Suprapubic skin (tissue), 4 donors: ENCODE results near the gene SLC6A19. TPM values are rescaled to one million over a fixed set of nuclear protein-coding genes. Genes with fewer than 3 reads are reported as not detected.

Experiments
- DNase-seq, 2 donors: peaks; one replicate each; pipeline ENCODE4 v3.0.0-alpha.2; 2019; ENCODE audit warnings: low spot score in 2 of 2
- H3K27ac ChIP-seq: fragments of 200-600 bp; sonication (generic); one replicate; pipeline ENCODE4 v1.5.1; 2019
- H3K27me3 ChIP-seq: fragments of 200-600 bp; sonication (generic); one replicate; pipeline ENCODE4 v1.5.1; 2019
- H3K36me3 ChIP-seq: fragments of 200-600 bp; sonication (generic); one replicate; pipeline ENCODE4 v1.5.1; 2019
- H3K4me1 ChIP-seq: fragments of 200-600 bp; sonication (generic); one replicate; pipeline ENCODE4 v1.5.1; 2019
- H3K4me3 ChIP-seq: fragments of 200-600 bp; sonication (generic); one replicate; pipeline ENCODE4 v1.5.1; 2019; ENCODE audit warnings: mild to moderate bottlenecking
- H3K9me3 ChIP-seq: fragments of 200-600 bp; sonication (generic); one replicate; pipeline ENCODE4 v1.5.1; 2019
- EP300 ChIP-seq: sonication (generic); formaldehyde crosslinking; IDR thresholded peaks from one replicate; pipeline ENCODE4 v1.6.1; 2017; ENCODE audit warnings: antibody characterized with exemption
- POLR2A ChIP-seq, 2 donors: fragments of 450-650 bp; IDR thresholded peaks; one replicate each; pipeline ENCODE4 v1.6.1; 2017; ENCODE audit warnings: antibody characterized with exemption in 2 of 2, mild to moderate bottlenecking in 2 of 2, moderate library complexity in 2 of 2
- POLR2AphosphoS5 ChIP-seq, 3 donors: sonication (generic); formaldehyde crosslinking; IDR thresholded peaks; one replicate each; pipeline ENCODE4 v1.6.1; 2017; ENCODE audit warnings: antibody characterized with exemption in 3 of 3
- WGBS: methylation state at CpG from one replicate; pipeline ENCODE4 v1.1.5; 2018; 5-methylcytosine and 5-hydroxymethylcytosine counted together
- total RNA-seq, 4 donors: library from RNA; depleted of rRNA; stranded (reverse); fragments of >200 nt; gene quantifications; one replicate each; pipeline ENCODE4 v1.1.0, GENCODE V29; 2016
- TF ChIP-seq, protein P1 (sequence below), 2 donors: fragments of 200-600 bp in 1 of 2; fragments of 450-650 bp in 1 of 2; sonication (generic) in 1 of 2; IDR thresholded peaks; one replicate each; pipeline ENCODE4 v1.5.1; 2016 to 2019; ENCODE audit warnings: antibody characterized with exemption in 2 of 2, mild to moderate bottlenecking in 1 of 2, moderate library complexity in 1 of 2

SLC6A19 gene
- total RNA-seq, 4 donors from 2014 or later: 0.23 TPM; not detected in 3

DNA sequence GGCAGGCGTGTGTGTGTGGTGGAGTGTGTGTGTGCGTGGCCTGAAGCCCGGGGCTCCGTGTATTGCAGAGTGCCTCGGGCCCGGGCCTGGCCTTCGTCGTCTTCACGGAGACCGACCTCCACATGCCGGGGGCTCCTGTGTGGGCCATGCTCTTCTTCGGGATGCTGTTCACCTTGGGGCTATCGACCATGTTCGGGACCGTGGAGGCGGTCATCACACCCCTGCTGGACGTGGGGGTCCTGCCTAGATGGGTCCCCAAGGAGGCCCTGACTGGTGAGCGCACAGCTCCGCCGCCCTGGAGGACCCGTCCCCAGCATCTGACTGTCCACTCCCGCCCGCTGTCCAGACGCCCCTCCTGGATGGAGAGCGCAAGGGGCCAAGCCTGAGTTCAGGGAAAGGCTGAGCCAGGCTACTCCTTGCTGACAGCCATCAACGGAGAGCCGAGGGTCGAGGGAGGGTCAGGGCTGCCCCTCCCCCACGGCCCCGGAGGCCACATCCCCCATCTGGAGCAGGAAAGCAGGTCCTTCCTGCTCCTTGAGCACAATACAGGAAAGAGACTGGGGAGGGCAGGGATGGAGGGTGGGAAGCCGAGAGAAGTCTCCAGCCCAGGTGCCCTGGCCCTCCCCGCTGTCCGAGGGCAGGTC, 42.2 kb downstream of the SLC6A19 start:
- H3K9me3 ChIP-seq: no peaks in the 10 kb centered on the region
- H3K36me3 ChIP-seq: no peaks in the 10 kb centered on the region
- H3K27me3 ChIP-seq: peaks cover 59% of the 10 kb centered on the region
- TF ChIP-seq POLR2AphosphoS5 (IDR thresholded peaks at IDR 0.05) (no peak), POLR2A (IDR thresholded peaks at IDR 0.05) (no peak), EP300 (no peak)
- TF ChIP-seq, protein P1, sequence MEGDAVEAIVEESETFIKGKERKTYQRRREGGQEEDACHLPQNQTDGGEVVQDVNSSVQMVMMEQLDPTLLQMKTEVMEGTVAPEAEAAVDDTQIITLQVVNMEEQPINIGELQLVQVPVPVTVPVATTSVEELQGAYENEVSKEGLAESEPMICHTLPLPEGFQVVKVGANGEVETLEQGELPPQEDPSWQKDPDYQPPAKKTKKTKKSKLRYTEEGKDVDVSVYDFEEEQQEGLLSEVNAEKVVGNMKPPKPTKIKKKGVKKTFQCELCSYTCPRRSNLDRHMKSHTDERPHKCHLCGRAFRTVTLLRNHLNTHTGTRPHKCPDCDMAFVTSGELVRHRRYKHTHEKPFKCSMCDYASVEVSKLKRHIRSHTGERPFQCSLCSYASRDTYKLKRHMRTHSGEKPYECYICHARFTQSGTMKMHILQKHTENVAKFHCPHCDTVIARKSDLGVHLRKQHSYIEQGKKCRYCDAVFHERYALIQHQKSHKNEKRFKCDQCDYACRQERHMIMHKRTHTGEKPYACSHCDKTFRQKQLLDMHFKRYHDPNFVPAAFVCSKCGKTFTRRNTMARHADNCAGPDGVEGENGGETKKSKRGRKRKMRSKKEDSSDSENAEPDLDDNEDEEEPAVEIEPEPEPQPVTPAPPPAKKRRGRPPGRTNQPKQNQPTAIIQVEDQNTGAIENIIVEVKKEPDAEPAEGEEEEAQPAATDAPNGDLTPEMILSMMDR (IDR thresholded peaks at IDR 0.05): no peak
- no peak overlapping the region for H3K4me3 ChIP-seq
- DNase-seq: no peak
- H3K27ac ChIP-seq: no peak overlapping the region
- 20% methylated on average over 1 of the region's 33 CpGs for WGBS
- H3K4me1 ChIP-seq: no peaks in the 10 kb centered on the region

DNA sequence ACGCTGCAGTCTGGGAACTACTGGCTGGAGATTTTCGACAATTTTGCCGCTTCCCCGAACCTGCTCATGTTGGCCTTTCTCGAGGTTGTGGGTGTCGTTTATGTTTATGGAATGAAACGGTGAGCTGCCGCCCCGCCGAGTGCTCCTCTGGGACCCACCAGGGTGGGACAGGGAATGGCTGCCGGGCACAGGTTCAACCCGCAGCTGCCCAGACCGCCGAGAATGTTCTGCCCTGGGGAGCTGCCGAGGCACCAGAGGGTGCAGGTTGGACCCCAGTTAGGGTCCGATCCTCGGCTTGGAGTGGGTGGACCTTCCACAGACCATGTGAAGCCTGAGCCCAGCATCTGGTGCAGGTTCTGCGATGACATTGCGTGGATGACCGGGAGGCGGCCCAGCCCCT, 42.9 kb downstream of the SLC6A19 start:
- peaks cover 60% of the 10 kb centered on the region for H3K27me3 ChIP-seq
- 64% methylated on average over 19 of the region's 21 CpGs for WGBS
- no peaks in the 10 kb centered on the region for H3K36me3 ChIP-seq
- H3K9me3 ChIP-seq: no peaks in the 10 kb centered on the region
- H3K4me3 ChIP-seq: no peak overlapping the region
- TF ChIP-seq EP300: no peak
- TF ChIP-seq POLR2A (IDR thresholded peaks at IDR 0.05): no peak
- TF ChIP-seq, protein P1 (IDR thresholded peaks at IDR 0.05): no peak
- TF ChIP-seq POLR2AphosphoS5 (IDR thresholded peaks at IDR 0.05): no peak
- H3K27ac ChIP-seq: no peak overlapping the region
- H3K4me1 ChIP-seq: no peaks in the 10 kb centered on the region
- DNase-seq: no peak

GRCh38 chr5:1244976-1245375, 43.6 kb downstream of the SLC6A19 start:
- Histone ChIP-seq H3K4me1 (no peaks in the 10 kb centered on the region), H3K27ac (no peak overlapping the region), H3K27me3 (peaks cover 66% of the 10 kb centered on the region), H3K4me3 (no peak overlapping the region), H3K36me3 (no peaks in the 10 kb centered on the region), H3K9me3 (no peaks in the 10 kb centered on the region)
- 80% methylated on average over 1 of the region's 10 CpGs for WGBS
- no peak for DNase-seq
- no peak for TF ChIP-seq POLR2A (IDR thresholded peaks at IDR 0.05)
- TF ChIP-seq, protein P1 (IDR thresholded peaks at IDR 0.05): no peak
- TF ChIP-seq POLR2AphosphoS5 (IDR thresholded peaks at IDR 0.05): no peak
- TF ChIP-seq EP300: no peak

GRCh38 chr5:1245905-1246576, 44.6 kb downstream of the SLC6A19 start:
- no CpG with 5 or more reads among the region's 58 CpGs for whole genome bisulfite sequencing
- Histone ChIP-seq H3K4me1 (no peaks in the 10 kb centered on the region), H3K9me3 (no peaks in the 10 kb centered on the region), H3K4me3 (no peak overlapping the region), H3K27ac (no peak overlapping the region), H3K36me3 (no peaks in the 10 kb centered on the region), H3K27me3 (peaks cover 71% of the 10 kb centered on the region)
- no peak for DNase-seq
- TF ChIP-seq POLR2A (IDR thresholded peaks at IDR 0.05) (no peak), EP300 (no peak), POLR2AphosphoS5 (IDR thresholded peaks at IDR 0.05) (no peak)
- TF ChIP-seq, protein P1 (IDR thresholded peaks at IDR 0.05): no peak

GRCh38 chr5:1246711-1247431, 45.5 kb downstream of the SLC6A19 start:
- H3K27me3 ChIP-seq: peaks cover 70% of the 10 kb centered on the region
- no peak overlapping the region for H3K4me3 ChIP-seq
- no peaks in the 10 kb centered on the region for H3K4me1 ChIP-seq
- no peak for DNase-seq
- TF ChIP-seq, protein P1 (IDR thresholded peaks at IDR 0.05): no peak
- TF ChIP-seq EP300 (no peak), POLR2AphosphoS5 (IDR thresholded peaks at IDR 0.05) (no peak), POLR2A (IDR thresholded peaks at IDR 0.05) (no peak)
- H3K27ac ChIP-seq: no peak overlapping the region
- H3K9me3 ChIP-seq: no peaks in the 10 kb centered on the region
- no peaks in the 10 kb centered on the region for H3K36me3 ChIP-seq
- 7% methylated on average over 31 of the region's 43 CpGs for WGBS
